ENCODE measurements around the gene SCNN1G. TPM values are rescaled to one million over a fixed set of nuclear protein-coding genes. Genes with fewer than 3 reads are reported as not detected.

Gene SCNN1G
- total and polyA plus RNA-seq, 12 donors: 0.03 to 0.30 (median 0.09) TPM; not detected in 8

DNA sequence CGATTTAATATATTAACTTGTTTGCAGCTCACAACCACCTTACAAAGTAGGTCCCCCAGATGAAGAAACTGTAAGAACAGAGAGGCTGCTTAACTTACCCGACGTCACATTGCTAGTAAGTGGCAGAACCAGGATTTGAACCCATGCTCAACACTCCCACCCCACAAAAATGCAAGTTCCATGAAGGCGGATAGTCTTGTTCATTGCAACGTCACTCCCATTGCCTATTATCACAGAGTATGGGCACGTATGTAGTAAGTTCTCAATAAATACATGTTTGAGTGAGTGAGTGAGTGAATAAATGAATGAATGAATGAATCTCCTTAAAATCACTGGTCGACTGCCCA is 34.4 kb upstream of the SCNN1G start:
- DNase-seq (no peak), ATAC-seq (no peak)
- H3K27me3 ChIP-seq: no peaks in the 10 kb centered on the region
- WGBS, 2 donors: 50 to 53% methylated on average over 7 of the region's 7 CpGs
- intact Hi-C loops (cut with DNase I): loop anchor here in 7 of 10 donors (2.0 to 10.0 kb wide), 5 partner anchors 63 to 83 kb away; no protein-coding TSS in a partner anchor
- peak overlapping the region; percentile 73 to 96 (median 84) for H3K27ac ChIP-seq
- H3K36me3 ChIP-seq: no peaks in the 10 kb centered on the region
- H3K4me1 ChIP-seq: peaks cover 3 to 60% (median 48%) of the 10 kb centered on the region in 9 donors
- H3K9me3 ChIP-seq: no peaks in the 10 kb centered on the region
- peak overlapping the region; percentile 37 to 92 (median 78) for H3K4me3 ChIP-seq
- TF ChIP-seq, protein P1, sequence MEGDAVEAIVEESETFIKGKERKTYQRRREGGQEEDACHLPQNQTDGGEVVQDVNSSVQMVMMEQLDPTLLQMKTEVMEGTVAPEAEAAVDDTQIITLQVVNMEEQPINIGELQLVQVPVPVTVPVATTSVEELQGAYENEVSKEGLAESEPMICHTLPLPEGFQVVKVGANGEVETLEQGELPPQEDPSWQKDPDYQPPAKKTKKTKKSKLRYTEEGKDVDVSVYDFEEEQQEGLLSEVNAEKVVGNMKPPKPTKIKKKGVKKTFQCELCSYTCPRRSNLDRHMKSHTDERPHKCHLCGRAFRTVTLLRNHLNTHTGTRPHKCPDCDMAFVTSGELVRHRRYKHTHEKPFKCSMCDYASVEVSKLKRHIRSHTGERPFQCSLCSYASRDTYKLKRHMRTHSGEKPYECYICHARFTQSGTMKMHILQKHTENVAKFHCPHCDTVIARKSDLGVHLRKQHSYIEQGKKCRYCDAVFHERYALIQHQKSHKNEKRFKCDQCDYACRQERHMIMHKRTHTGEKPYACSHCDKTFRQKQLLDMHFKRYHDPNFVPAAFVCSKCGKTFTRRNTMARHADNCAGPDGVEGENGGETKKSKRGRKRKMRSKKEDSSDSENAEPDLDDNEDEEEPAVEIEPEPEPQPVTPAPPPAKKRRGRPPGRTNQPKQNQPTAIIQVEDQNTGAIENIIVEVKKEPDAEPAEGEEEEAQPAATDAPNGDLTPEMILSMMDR (IDR thresholded peaks at IDR 0.05): no peak

DNA sequence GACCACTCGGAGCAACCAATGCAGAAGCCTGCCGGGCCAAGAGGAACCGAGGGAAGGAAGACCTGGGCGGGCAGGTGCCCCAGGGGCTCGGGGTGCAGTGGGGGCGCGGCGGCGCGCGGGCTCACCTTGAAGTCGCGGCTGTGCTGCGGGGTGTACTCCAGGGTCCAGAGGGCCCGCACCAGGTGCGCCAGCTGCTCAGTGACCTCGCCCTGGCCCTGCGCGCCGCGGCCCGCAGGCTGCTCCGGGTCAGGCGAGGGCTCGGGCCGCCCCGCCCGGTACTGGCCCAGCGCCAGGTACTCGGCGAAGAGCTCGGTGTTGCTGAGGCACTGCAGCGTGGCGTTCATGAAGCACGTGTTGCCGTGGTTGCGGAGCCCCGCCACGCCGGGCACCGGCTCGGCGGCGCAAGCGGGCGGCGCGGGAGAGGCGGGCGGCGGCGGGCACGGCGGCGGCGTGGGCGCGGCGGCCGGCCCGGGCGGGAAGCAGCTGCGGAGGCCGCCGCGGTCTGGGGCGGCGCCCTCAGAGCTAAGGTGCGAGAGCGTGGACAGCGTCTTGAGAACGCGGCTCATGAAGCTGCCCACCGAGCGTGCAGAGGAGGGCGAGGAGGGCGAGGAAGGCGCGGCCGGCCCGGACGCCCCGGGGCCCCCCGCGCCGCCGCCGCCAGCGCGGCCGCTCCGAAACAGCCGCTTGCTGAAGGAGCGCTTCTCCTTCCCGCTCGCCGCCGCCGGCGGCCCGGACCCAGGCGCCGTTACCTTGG is 33.9 kb upstream of the SCNN1G start:
- Histone ChIP-seq H3K27me3 (peaks cover 0 to 1% (median 0%) of the 10 kb centered on the region in 7 donors), H3K9me3 (no peaks in the 10 kb centered on the region), H3K4me3 (peak overlapping the region; percentile 37 to 92 (median 78)), H3K27ac (peak overlapping the region; percentile 73 to 96 (median 84)), H3K36me3 (no peaks in the 10 kb centered on the region), H3K4me1 (peaks cover 3 to 54% (median 46%) of the 10 kb centered on the region in 9 donors)
- intact Hi-C loops (cut with DNase I): loop anchor here in 7 of 10 donors (2.0 to 10.0 kb wide), 5 partner anchors 64 to 84 kb away; no protein-coding TSS in a partner anchor
- peak; percentile 21 to 74 (median 52) for ATAC-seq
- TF ChIP-seq, protein P1 (IDR thresholded peaks at IDR 0.05): no peak
- WGBS, 2 donors: 0 to 1% methylated on average over 95 to 102 of the region's 103 CpGs
- DNase-seq: peak; percentile 64 to 85

DNA sequence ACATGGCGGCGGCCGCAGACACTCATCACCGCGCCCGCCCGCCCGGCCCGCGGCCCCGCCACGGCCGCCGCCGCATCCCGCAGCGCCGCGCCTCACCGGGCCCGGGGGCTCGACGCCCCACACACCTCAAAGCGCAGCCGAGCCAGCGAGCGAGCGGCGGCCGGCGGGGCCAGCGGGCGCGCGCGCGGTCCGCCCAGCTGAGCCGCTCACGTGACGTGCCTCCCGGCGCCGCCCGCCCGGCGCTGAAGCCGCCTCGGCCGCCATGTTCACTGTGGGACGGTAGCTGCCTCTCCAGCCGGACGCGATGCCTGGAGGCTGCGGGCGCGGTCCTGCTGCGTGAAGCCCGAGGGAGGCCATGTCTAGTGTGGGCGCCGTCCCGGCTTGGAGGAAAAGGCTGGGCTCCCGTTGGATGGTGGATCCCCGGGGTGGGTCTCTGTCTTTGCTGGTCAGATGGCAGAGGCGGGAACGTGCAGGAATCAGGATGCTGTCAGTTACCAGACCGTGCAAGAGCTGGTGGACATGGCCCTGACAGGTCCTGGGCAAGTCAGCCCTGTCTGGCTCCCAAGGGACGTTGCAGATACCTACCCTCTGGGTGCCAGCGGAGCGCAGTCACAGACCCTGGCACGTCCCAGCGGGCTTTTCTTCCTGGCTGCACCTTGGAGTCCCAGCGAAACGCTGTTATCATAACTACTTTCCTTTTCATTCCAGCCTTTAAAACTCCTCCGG is 33.1 kb upstream of the SCNN1G start, which contains the start of gene USP31:
USP31 (minus strand) TSS at position 186 of the 726 bp plus-strand sequence; CDS start at position 4, 182 bp downstream.
- peak within 1 kb of the TSS; percentile 73 to 96 (median 84) for H3K27ac ChIP-seq
- H3K4me3 ChIP-seq: peak within 1 kb of the TSS; percentile 37 to 92 (median 78)
- ATAC-seq (peak; percentile 98 to 100 (median 100)), DNase-seq (peak; percentile 96 to 97)
- H3K4me1 ChIP-seq: peaks cover 3 to 47% (median 40%) of the 10 kb centered on the region in 9 donors
- intact Hi-C loops (cut with DNase I): loop anchor here in 7 of 10 donors (2.0 to 10.0 kb wide), 5 partner anchors 65 to 85 kb away; no protein-coding TSS in a partner anchor
- peaks cover 0 to 3% (median 0%) of the 10 kb centered on the region in 7 donors for H3K27me3 ChIP-seq
- H3K36me3 ChIP-seq: no peaks in the 10 kb centered on the region
- no peaks in the 10 kb centered on the region for H3K9me3 ChIP-seq
- TF ChIP-seq, protein P1 (IDR thresholded peaks at IDR 0.05): no peak
- 0 to 1% methylated on average over 50 to 75 of the region's 75 CpGs for WGBS, 2 donors

DNA sequence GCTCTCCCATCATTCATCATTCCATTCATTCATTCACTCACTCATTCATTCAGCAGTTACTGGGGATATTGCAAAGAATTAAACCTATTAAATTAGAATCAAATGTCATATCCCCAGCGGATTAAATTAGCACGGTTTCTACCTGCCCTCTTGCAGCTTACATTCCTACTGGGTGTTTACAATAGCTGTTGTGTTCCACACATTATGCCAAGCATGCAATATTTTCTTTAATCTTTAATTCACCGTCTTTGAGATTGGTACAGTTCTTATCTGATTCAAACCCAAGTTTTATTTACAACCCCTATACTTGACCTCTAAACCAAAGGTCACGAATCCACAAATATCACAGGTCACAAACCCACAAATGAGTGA is 32.6 kb upstream of the SCNN1G start:
- DNase-seq (no peak), ATAC-seq (no peak)
- Histone ChIP-seq H3K27me3 (peaks cover 0 to 7% (median 0%) of the 10 kb centered on the region in 7 donors), H3K36me3 (no peaks in the 10 kb centered on the region), H3K4me1 (peaks cover 3 to 41% (median 37%) of the 10 kb centered on the region in 9 donors), H3K27ac (peak overlapping the region in 9 of 10 donors; percentile 8 to 93 (median 54)), H3K4me3 (peak overlapping the region; percentile 16 to 80 (median 60)), H3K9me3 (no peaks in the 10 kb centered on the region)
- WGBS, 2 donors: 51 to 54% methylated on average over 4 of the region's 4 CpGs
- TF ChIP-seq, protein P1 (IDR thresholded peaks at IDR 0.05): no peak
- intact Hi-C loops (cut with DNase I): loop anchor here in 7 of 10 donors (2.0 to 10.0 kb wide), 5 partner anchors 65 to 85 kb away; no protein-coding TSS in a partner anchor
